H1 (cell line): ENCODE data around the gene AAK1. TPM values are rescaled to one million over a fixed set of nuclear protein-coding genes. Genes with fewer than 3 reads are reported as not detected.

ENCODE experiments used
- EZH2 ChIP-seq: fragments of 200-600 bp; sonication (generic); IDR thresholded peaks from 2 replicates; pipeline ENCODE4 v1.7.1; 2012; ENCODE audit warnings: low read depth, mild to moderate bottlenecking, moderate library complexity, low read length, inconsistent platforms; ENCODE audit not compliant: severe bottlenecking
- JUN ChIP-seq: IDR thresholded peaks from 2 replicates; pipeline ENCODE4 v1.6.1; 2011; ENCODE audit warnings: low read depth, mild to moderate bottlenecking, improper control_type of control experiment, low read length
- KDM5A ChIP-seq: fragments of 200-600 bp; IDR thresholded peaks from 2 replicates; pipeline ENCODE4 v1.7.1; 2012; ENCODE audit warnings: mild to moderate bottlenecking, low read length, inconsistent platforms, mixed read lengths
- NRF1 ChIP-seq: IDR thresholded peaks from 2 replicates; pipeline ENCODE4 v1.6.1; 2011; ENCODE audit warnings: mild to moderate bottlenecking, low read depth, low read length, improper control_type of control experiment
- SIN3A ChIP-seq, 2 experiments: IDR thresholded peaks in 1 of 2; conservative IDR thresholded peaks in 1 of 2; 2 replicates each; pipeline ENCODE4 v1.6.1; 2011 to 2012; ENCODE audit warnings: low read length in 2 of 2, improper control_type of control experiment in 1 of 2, low read depth in 1 of 2, mild to moderate bottlenecking in 1 of 2
- SIRT6 ChIP-seq: IDR thresholded peaks from one replicate; pipeline ENCODE4 v1.7.1; 2012; ENCODE audit warnings: low read length, inconsistent platforms
- polyA plus RNA-seq, 7 experiments: library from polyadenylated mRNA; depleted of rRNA in 3 of 7; stranded (reverse) in 5 of 7; unstranded in 2 of 7; fragments of >200 nt in 5 of 7; fragments of 200-250 nt in 2 of 7; gene quantifications; 1 replicate in 5 of 7; 2 replicates in 1 of 7; 4 replicates in 1 of 7; pipeline versions ENCODE4 v1.2.1 to v1.2.3, GENCODE V29; 2011 to 2013; ENCODE audit warnings: missing spikeins in 2 of 7, mixed read lengths in 2 of 7
- total RNA-seq: library from RNA; stranded (reverse); fragmentation: NEBNext Ultra II Directional; extraction: Animal tissue kit (Norgen Biotek cat#: 25700); gene quantifications from 2 replicates; pipeline ENCODE4 v1.2.1, GENCODE V29; 2021
- TF ChIP-seq, protein P1 (sequence below): fragments of 300-600 bp; sonication (generic); IDR thresholded peaks from 2 replicates; pipeline ENCODE4 v1.7.1; 2012; ENCODE audit warnings: low read length, moderate library complexity, mild to moderate bottlenecking, inconsistent platforms; ENCODE audit not compliant: insufficient replicate concordance

AAK1 gene
- total and polyA plus RNA-seq, 2 of the 8 experiments (the other 6 are each of a cell fraction or from before 2014, with no cell fraction given), result 10.0 to 40.5 TPM

DNA sequence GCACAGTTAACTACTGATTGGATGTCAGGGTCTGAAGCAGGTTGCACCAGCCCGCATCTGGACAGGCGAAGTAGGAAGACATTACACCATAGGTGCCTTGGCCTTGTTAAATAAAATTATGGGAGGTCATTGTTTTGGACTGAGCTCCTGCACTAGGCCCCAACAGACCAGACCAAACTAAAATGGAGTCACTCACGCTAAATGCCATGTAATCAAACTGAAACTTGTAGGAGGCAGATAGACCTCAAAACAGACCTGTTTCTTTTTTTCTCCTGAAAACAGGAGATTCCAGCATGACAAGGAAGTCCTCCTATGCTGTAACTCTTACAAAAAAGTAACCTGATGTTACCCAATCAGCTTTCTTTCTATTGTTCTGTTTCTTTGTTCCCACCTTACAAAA, 190.9 kb downstream of the AAK1 start (continued):
- TF ChIP-seq, protein P1, sequence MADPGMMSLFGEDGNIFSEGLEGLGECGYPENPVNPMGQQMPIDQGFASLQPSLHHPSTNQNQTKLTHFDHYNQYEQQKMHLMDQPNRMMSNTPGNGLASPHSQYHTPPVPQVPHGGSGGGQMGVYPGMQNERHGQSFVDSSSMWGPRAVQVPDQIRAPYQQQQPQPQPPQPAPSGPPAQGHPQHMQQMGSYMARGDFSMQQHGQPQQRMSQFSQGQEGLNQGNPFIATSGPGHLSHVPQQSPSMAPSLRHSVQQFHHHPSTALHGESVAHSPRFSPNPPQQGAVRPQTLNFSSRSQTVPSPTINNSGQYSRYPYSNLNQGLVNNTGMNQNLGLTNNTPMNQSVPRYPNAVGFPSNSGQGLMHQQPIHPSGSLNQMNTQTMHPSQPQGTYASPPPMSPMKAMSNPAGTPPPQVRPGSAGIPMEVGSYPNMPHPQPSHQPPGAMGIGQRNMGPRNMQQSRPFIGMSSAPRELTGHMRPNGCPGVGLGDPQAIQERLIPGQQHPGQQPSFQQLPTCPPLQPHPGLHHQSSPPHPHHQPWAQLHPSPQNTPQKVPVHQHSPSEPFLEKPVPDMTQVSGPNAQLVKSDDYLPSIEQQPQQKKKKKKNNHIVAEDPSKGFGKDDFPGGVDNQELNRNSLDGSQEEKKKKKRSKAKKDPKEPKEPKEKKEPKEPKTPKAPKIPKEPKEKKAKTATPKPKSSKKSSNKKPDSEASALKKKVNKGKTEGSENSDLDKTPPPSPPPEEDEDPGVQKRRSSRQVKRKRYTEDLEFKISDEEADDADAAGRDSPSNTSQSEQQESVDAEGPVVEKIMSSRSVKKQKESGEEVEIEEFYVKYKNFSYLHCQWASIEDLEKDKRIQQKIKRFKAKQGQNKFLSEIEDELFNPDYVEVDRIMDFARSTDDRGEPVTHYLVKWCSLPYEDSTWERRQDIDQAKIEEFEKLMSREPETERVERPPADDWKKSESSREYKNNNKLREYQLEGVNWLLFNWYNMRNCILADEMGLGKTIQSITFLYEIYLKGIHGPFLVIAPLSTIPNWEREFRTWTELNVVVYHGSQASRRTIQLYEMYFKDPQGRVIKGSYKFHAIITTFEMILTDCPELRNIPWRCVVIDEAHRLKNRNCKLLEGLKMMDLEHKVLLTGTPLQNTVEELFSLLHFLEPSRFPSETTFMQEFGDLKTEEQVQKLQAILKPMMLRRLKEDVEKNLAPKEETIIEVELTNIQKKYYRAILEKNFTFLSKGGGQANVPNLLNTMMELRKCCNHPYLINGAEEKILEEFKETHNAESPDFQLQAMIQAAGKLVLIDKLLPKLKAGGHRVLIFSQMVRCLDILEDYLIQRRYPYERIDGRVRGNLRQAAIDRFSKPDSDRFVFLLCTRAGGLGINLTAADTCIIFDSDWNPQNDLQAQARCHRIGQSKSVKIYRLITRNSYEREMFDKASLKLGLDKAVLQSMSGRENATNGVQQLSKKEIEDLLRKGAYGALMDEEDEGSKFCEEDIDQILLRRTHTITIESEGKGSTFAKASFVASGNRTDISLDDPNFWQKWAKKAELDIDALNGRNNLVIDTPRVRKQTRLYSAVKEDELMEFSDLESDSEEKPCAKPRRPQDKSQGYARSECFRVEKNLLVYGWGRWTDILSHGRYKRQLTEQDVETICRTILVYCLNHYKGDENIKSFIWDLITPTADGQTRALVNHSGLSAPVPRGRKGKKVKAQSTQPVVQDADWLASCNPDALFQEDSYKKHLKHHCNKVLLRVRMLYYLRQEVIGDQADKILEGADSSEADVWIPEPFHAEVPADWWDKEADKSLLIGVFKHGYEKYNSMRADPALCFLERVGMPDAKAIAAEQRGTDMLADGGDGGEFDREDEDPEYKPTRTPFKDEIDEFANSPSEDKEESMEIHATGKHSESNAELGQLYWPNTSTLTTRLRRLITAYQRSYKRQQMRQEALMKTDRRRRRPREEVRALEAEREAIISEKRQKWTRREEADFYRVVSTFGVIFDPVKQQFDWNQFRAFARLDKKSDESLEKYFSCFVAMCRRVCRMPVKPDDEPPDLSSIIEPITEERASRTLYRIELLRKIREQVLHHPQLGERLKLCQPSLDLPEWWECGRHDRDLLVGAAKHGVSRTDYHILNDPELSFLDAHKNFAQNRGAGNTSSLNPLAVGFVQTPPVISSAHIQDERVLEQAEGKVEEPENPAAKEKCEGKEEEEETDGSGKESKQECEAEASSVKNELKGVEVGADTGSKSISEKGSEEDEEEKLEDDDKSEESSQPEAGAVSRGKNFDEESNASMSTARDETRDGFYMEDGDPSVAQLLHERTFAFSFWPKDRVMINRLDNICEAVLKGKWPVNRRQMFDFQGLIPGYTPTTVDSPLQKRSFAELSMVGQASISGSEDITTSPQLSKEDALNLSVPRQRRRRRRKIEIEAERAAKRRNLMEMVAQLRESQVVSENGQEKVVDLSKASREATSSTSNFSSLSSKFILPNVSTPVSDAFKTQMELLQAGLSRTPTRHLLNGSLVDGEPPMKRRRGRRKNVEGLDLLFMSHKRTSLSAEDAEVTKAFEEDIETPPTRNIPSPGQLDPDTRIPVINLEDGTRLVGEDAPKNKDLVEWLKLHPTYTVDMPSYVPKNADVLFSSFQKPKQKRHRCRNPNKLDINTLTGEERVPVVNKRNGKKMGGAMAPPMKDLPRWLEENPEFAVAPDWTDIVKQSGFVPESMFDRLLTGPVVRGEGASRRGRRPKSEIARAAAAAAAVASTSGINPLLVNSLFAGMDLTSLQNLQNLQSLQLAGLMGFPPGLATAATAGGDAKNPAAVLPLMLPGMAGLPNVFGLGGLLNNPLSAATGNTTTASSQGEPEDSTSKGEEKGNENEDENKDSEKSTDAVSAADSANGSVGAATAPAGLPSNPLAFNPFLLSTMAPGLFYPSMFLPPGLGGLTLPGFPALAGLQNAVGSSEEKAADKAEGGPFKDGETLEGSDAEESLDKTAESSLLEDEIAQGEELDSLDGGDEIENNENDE, result no peak
- TF ChIP-seq JUN, result no peak
- no peak for TF ChIP-seq SIN3A (conservative IDR thresholded peaks at IDR 0.05 in 1 of 2, IDR thresholded peaks at IDR 0.05 in 1 of 2; ENCODE audit: low read depth in 1 of 2, low read length in 2 of 2)
- TF ChIP-seq SIRT6, result no peak
- no peak for TF ChIP-seq KDM5A
- no peak for TF ChIP-seq EZH2
- no peak for TF ChIP-seq NRF1
- TF ChIP-seq, all 59 proteins: peak for 0
